HG03159 (cell line): ENCODE results near the gene GTF2IRD1.
"Not testable (repeated sequence)": the region's sequence is repeated elsewhere in the genome, so short reads cannot be mapped to it uniquely, and the experiment has no call there.

Experiments
- ATAC-seq: cut with Tn5 transposase; IDR thresholded peaks from one replicate; pipeline ENCODE4 v1.9.1; 2021; ENCODE audit warnings: mild to moderate bottlenecking, moderate library complexity; ENCODE audit not compliant: unreplicated experiment

Gene GTF2IRD1

DNA sequence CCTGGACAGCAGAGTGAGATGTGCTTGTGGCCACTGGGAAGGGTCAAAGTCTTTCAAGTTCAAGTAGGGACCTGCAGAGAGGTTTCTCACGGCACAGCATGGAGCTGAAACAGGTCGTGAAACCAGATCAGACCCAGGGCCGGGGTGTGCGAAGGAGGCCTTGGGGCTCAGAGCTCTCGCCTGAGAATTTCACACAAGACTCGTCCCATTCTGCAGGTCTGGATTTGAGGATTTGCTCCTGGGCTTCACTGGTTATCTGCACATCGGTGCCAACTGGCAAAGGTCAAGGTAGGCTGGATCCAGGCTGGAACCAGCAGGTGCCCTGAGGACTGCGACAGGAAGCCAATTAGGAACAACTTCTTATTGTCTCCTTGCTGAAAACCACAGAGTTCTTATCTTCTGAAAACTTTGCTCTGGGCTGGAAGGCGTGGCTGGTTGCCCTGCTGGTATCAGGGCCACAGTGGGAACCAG is 179.8 kb downstream of the GTF2IRD1 start:
- no peak for ATAC-seq

DNA sequence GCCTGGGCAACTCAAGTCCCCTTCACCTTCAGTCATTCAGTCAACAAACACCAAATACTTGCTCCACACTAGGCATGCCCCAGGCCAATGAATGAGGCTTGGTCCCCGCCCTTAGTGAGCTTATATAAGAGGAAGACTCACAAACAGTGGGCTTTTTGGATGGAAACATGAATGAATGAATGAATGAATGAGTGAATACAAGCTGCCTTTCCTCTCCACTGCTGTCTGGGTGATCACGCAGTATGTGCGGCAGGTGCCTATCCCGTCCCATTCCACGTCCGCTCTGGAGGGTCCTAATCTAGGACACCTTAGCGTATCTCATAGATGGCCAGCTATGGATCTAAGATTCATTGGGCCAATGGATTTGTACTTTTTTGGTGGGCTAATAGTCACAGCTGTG is 184.0 kb downstream of the GTF2IRD1 start:
- no peak for ATAC-seq

- ATAC-seq: peak; percentile 73
These were observed 196.3 kb downstream of the GTF2IRD1 start for GRCh38 chr7:74650055-74650454.

DNA sequence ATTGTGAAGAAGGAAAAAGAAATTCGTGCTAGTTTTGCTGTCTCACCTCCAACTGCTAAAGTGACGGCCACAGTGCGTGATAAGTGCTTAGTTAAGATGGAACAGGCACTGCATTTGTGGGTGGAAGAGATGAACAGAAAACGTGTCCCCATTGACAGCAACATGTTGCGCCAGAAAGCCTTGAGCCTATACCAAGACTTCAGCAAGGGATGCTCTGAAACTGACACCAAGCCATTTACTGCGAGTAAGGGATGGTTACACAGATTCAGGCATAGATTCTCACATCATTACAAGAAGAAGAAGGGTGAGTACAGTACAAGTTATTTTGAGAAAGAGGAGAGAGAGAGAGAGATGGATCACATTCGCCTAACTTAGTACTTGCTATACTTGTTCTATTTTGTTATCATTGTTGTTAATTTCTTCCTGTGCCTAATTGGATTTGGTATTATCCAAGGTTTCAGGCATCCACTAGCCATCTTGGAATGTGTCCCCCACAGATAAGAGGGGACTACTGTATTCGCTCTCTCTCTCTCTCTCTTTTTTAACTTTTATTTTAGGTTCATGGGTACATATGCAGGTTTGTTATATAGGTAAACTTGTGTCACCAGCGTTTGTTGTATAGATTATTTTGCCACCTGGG is 196.9 kb downstream of the GTF2IRD1 start:
- peak; percentile 54 for ATAC-seq

GRCh38 chr7:74651133-74651504 is 197.4 kb downstream of the GTF2IRD1 start:
- ATAC-seq: not testable (repeated sequence)
